ENCODE measurements around the gene CBLN3. TPM values are rescaled to one million over a fixed set of nuclear protein-coding genes. Genes with fewer than 3 reads are reported as not detected.
A peak's percentile ranks its signal among the peaks of the same experiment; 100 is the strongest.

CBLN3 gene
- total RNA-seq, 4 donors from 2014 or later, result 2.1 to 6.9 (median 5.1) TPM

GRCh38 chr14:24436355-24437019, 7.0 kb upstream of the CBLN3 start:
- no peaks in the 10 kb centered on the region for H3K27me3 ChIP-seq
- H3K4me3 ChIP-seq, result no peak overlapping the region
- peak in 1 of 2 donors; percentile 44 for DNase-seq (ENCODE audit: low spot score in 2 of 2)
- H3K36me3 ChIP-seq, result peaks cover 0 to 92% (median 27%) of the 10 kb centered on the region in 3 donors
- no peaks in the 10 kb centered on the region for H3K9me3 ChIP-seq
- TF ChIP-seq EP300 (IDR thresholded peaks at IDR 0.05), result peak; percentile 22 to 68
- peak; percentile 70 to 91 (median 83) for TF ChIP-seq CTCF (IDR thresholded peaks at IDR 0.05)
- TF ChIP-seq POLR2A (IDR thresholded peaks at IDR 0.05), result no peak
- H3K27ac ChIP-seq, result peak overlapping the region; percentile 17 to 74 (median 47)
- peaks cover 0 to 79% (median 34%) of the 10 kb centered on the region in 4 donors for H3K4me1 ChIP-seq
- WGBS, 2 donors, result 36 to 42% methylated on average over 4 to 5 of the region's 5 CpGs

GRCh38 chr14:24435998-24436354, 6.5 kb upstream of the CBLN3 start:
- DNase-seq (ENCODE audit: low spot score in 2 of 2), result no peak
- Histone ChIP-seq H3K9me3 (no peaks in the 10 kb centered on the region), H3K36me3 (peaks cover 0 to 96% (median 27%) of the 10 kb centered on the region in 3 donors), H3K27me3 (no peaks in the 10 kb centered on the region), H3K27ac (peak overlapping the region; percentile 17 to 74 (median 35)), H3K4me3 (no peak overlapping the region), H3K4me1 (peaks cover 0 to 79% (median 35%) of the 10 kb centered on the region in 4 donors)
- TF ChIP-seq CTCF (IDR thresholded peaks at IDR 0.05) (no peak), EP300 (IDR thresholded peaks at IDR 0.05) (no peak), POLR2A (IDR thresholded peaks at IDR 0.05) (no peak)
- 52 to 55% methylated on average over 6 of the region's 6 CpGs for WGBS, 2 donors

- peaks cover 0 to 77% (median 34%) of the 10 kb centered on the region in 4 donors for H3K4me1 ChIP-seq
- WGBS, 2 donors, result 78 to 82% methylated on average over 2 of the region's 2 CpGs
- H3K27me3 ChIP-seq, result no peaks in the 10 kb centered on the region
- H3K27ac ChIP-seq, result peak overlapping the region in 1 of 4 donors; percentile 74
- TF ChIP-seq POLR2A (IDR thresholded peaks at IDR 0.05), result no peak
- TF ChIP-seq EP300 (IDR thresholded peaks at IDR 0.05), result no peak
- no peak for TF ChIP-seq CTCF (IDR thresholded peaks at IDR 0.05)
- peaks cover 0 to 90% (median 27%) of the 10 kb centered on the region in 3 donors for H3K36me3 ChIP-seq
- DNase-seq (ENCODE audit: low spot score in 2 of 2), result no peak
- H3K9me3 ChIP-seq, result no peaks in the 10 kb centered on the region
- no peak overlapping the region for H3K4me3 ChIP-seq
These were observed 5.8 kb upstream of the CBLN3 start for GRCh38 chr14:24435192-24435810.

DNA sequence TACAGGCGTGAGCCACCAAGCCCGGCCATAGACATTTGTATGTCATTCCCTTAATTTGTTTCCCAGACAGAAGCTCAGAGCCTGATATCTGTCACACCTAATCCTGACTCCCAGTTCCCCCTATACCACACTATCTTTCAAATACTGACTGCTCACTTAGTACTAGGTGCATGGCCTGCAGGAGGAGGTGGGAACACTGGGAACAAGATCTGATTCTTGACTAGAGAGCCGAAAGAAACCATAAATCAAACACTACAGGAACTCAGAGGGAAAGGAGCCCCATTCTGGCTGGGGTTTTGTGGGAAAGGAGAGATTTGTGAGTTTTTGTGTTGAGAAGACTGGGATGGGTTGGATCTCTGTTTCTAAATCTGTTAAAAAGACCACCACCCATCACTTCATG, 5.2 kb upstream of the CBLN3 start:
- no peaks in the 10 kb centered on the region for H3K9me3 ChIP-seq
- H3K27me3 ChIP-seq, result no peaks in the 10 kb centered on the region
- DNase-seq (ENCODE audit: low spot score in 2 of 2), result no peak
- H3K4me1 ChIP-seq, result peaks cover 0 to 70% (median 32%) of the 10 kb centered on the region in 4 donors
- WGBS, 2 donors, result 65 to 76% methylated on average over 3 of the region's 3 CpGs
- TF ChIP-seq POLR2A (IDR thresholded peaks at IDR 0.05), result no peak
- H3K36me3 ChIP-seq, result peaks cover 0 to 84% (median 21%) of the 10 kb centered on the region in 3 donors
- H3K4me3 ChIP-seq, result no peak overlapping the region
- H3K27ac ChIP-seq, result peak overlapping the region in 1 of 4 donors; percentile 74

GRCh38 chr14:24434036-24434435, 4.6 kb upstream of the CBLN3 start:
- peaks cover 0 to 78% (median 19%) of the 10 kb centered on the region in 3 donors for H3K36me3 ChIP-seq
- no peak overlapping the region for H3K27ac ChIP-seq

More at GRCh38 chr14:24434036-24434435, 4.6 kb upstream of the CBLN3 start:
- Histone ChIP-seq H3K27me3 (no peaks in the 10 kb centered on the region), H3K4me3 (no peak overlapping the region), H3K4me1 (peaks cover 0 to 70% (median 39%) of the 10 kb centered on the region in 4 donors), H3K9me3 (no peaks in the 10 kb centered on the region)
- TF ChIP-seq POLR2A (IDR thresholded peaks at IDR 0.05) (no peak), EP300 (IDR thresholded peaks at IDR 0.05) (no peak), CTCF (IDR thresholded peaks at IDR 0.05) (no peak)
- WGBS, 2 donors, result 78 to 83% methylated on average over 7 of the region's 7 CpGs
- no peak for DNase-seq (ENCODE audit: low spot score in 2 of 2)

Data from tibial nerve (tissue), 4 donors.